Measurements from ENCODE around the gene ATAD2B. TPM values are rescaled to one million over a fixed set of nuclear protein-coding genes. Genes with fewer than 3 reads are reported as not detected.

Gene ATAD2B
- total and polyA plus RNA-seq, 4 donors, result 4.1 to 77.3 (median 17.0) TPM

- H3K4me1 ChIP-seq (ENCODE audit: control insufficient read depth in 5 of 5, insufficient read depth in 5 of 5, low read length in 5 of 5), result peaks cover 0 to 4% (median 0%) of the 10 kb centered on the region in 5 donors
- H3K4me3 ChIP-seq, result no peak overlapping the region
- no peak overlapping the region for H3K9ac ChIP-seq (ENCODE audit: insufficient read depth in 1 of 2, low read length in 2 of 2)
- peak overlapping the region in 1 of 2 donors; percentile 27 for H3K27ac ChIP-seq (ENCODE audit: low read depth in 1 of 2, low read length in 1 of 2)
- peaks cover 0 to 2% (median under 1%) of the 10 kb centered on the region in 4 donors for H3K36me3 ChIP-seq (ENCODE audit: control insufficient read depth in 4 of 4, insufficient read depth in 4 of 4, low read length in 4 of 4)
- no peak for ATAC-seq (ENCODE audit: insufficient read depth, low FRiP score)
- H3K9me3 ChIP-seq (ENCODE audit: control insufficient read depth in 4 of 4, insufficient read depth in 3 of 4, low read length in 3 of 4), result no peaks in the 10 kb centered on the region
- DNase-seq, result no peak
- 77 to 92% methylated on average over 7 of the region's 7 CpGs for WGBS, 2 donors
- no peaks in the 10 kb centered on the region for H3K27me3 ChIP-seq (ENCODE audit: control insufficient read depth in 3 of 3, insufficient read depth in 3 of 3, low read length in 2 of 3)
- TF ChIP-seq CTCF (IDR thresholded peaks at IDR 0.05; ENCODE audit: control extremely low read depth, extremely low read depth), result no peak
Observed at GRCh38 chr2:23843051-23843976, 83.6 kb downstream of the ATAD2B start.

GRCh38 chr2:23839919-23840578 lies 86.9 kb downstream of the ATAD2B start:
- WGBS, 2 donors, result 95 to 97% methylated on average over 3 of the region's 3 CpGs
- H3K4me1 ChIP-seq (ENCODE audit: control insufficient read depth in 5 of 5, insufficient read depth in 5 of 5, low read length in 5 of 5), result peaks cover 0 to 4% (median 0%) of the 10 kb centered on the region in 5 donors
- no peaks in the 10 kb centered on the region for H3K27me3 ChIP-seq (ENCODE audit: control insufficient read depth in 3 of 3, insufficient read depth in 3 of 3, low read length in 2 of 3)
- H3K9ac ChIP-seq (ENCODE audit: insufficient read depth in 1 of 2, low read length in 2 of 2), result no peak overlapping the region
- H3K9me3 ChIP-seq (ENCODE audit: control insufficient read depth in 4 of 4, insufficient read depth in 3 of 4, low read length in 3 of 4), result no peaks in the 10 kb centered on the region
- no peak for DNase-seq
- no peak for ATAC-seq (ENCODE audit: insufficient read depth, low FRiP score)
- H3K27ac ChIP-seq (ENCODE audit: low read depth in 1 of 2, low read length in 1 of 2), result no peak overlapping the region
- H3K4me3 ChIP-seq, result no peak overlapping the region
- peaks cover 0 to 13% (median 6%) of the 10 kb centered on the region in 4 donors for H3K36me3 ChIP-seq (ENCODE audit: control insufficient read depth in 4 of 4, insufficient read depth in 4 of 4, low read length in 4 of 4)
- no peak for TF ChIP-seq CTCF (IDR thresholded peaks at IDR 0.05; ENCODE audit: control extremely low read depth, extremely low read depth)

- Histone ChIP-seq H3K27ac (ENCODE audit: low read depth in 1 of 2, low read length in 1 of 2) (no peak overlapping the region), H3K4me1 (ENCODE audit: control insufficient read depth in 5 of 5, insufficient read depth in 5 of 5, low read length in 5 of 5) (peaks cover 0 to 4% (median 0%) of the 10 kb centered on the region in 5 donors), H3K27me3 (ENCODE audit: control insufficient read depth in 3 of 3, insufficient read depth in 3 of 3, low read length in 2 of 3) (no peaks in the 10 kb centered on the region), H3K4me3 (no peak overlapping the region), H3K36me3 (ENCODE audit: control insufficient read depth in 4 of 4, insufficient read depth in 4 of 4, low read length in 4 of 4) (peaks cover 0 to 13% (median 6%) of the 10 kb centered on the region in 4 donors), H3K9me3 (ENCODE audit: control insufficient read depth in 4 of 4, insufficient read depth in 3 of 4, low read length in 3 of 4) (no peaks in the 10 kb centered on the region), H3K9ac (ENCODE audit: insufficient read depth in 1 of 2, low read length in 2 of 2) (no peak overlapping the region)
- no peak for DNase-seq
- ATAC-seq (ENCODE audit: insufficient read depth, low FRiP score), result no peak
- 96 to 100% methylated on average over 1 of the region's 1 CpG for WGBS, 2 donors
- no peak for TF ChIP-seq CTCF (IDR thresholded peaks at IDR 0.05; ENCODE audit: control extremely low read depth, extremely low read depth)
Observed at GRCh38 chr2:23838996-23839395, 87.9 kb downstream of the ATAD2B start.
